GM19468 (cell line): ENCODE results near the gene PRSS57.
"Not testable (repeated sequence)": the region's sequence is repeated elsewhere in the genome, so short reads cannot be mapped to it uniquely, and the experiment has no call there.

Source experiments
- ATAC-seq: cut with Tn5 transposase; IDR thresholded peaks from one replicate; pipeline ENCODE4 v1.9.1; 2021; ENCODE audit warnings: mild to moderate bottlenecking, moderate library complexity, moderate number of reproducible peaks; ENCODE audit not compliant: unreplicated experiment; ENCODE audit errors: extremely low read depth

The PRSS57 gene

GRCh38 chr19:723714-724113 lies 28.5 kb upstream of the PRSS57 start:
- ATAC-seq: no peak

GRCh38 chr19:723247-723646 lies 28.0 kb upstream of the PRSS57 start:
- ATAC-seq: no peak

- ATAC-seq: no peak
Measured at GRCh38 chr19:722553-723101, 27.4 kb upstream of the PRSS57 start.

- no peak for ATAC-seq
Measured at GRCh38 chr19:720345-721160, 25.3 kb upstream of the PRSS57 start.

GRCh38 chr19:719636-720344 lies 24.5 kb upstream of the PRSS57 start:
- no peak for ATAC-seq

GRCh38 chr19:718991-719512 lies 23.8 kb upstream of the PRSS57 start:
- no peak for ATAC-seq

GRCh38 chr19:718251-718951 lies 23.1 kb upstream of the PRSS57 start:
- ATAC-seq: no peak

- no peak for ATAC-seq
Measured at GRCh38 chr19:715347-715746, 20.1 kb upstream of the PRSS57 start.

- no peak for ATAC-seq
Measured at GRCh38 chr19:711254-711653, 16.0 kb upstream of the PRSS57 start.

GRCh38 chr19:710767-711166 lies 15.5 kb upstream of the PRSS57 start:
- ATAC-seq: no peak

GRCh38 chr19:709965-710571 lies 14.8 kb upstream of the PRSS57 start:
- ATAC-seq: no peak

- no peak for ATAC-seq
Measured at GRCh38 chr19:709196-709964, 14.1 kb upstream of the PRSS57 start.

- ATAC-seq: no peak
Measured at GRCh38 chr19:708154-709143, 13.2 kb upstream of the PRSS57 start, which contains the start of gene PALM. TSS of gene PALM (plus strand) at chr19:708935. CDS start at chr19:709147, 212 bp downstream.

GRCh38 chr19:704447-704741 lies 9.1 kb upstream of the PRSS57 start:
- ATAC-seq: no peak

GRCh38 chr19:703651-704446 lies 8.6 kb upstream of the PRSS57 start:
- ATAC-seq: no peak

- ATAC-seq: no peak
Measured at GRCh38 chr19:703329-703650, 8.0 kb upstream of the PRSS57 start.

GRCh38 chr19:702847-703246 lies 7.6 kb upstream of the PRSS57 start:
- not testable (repeated sequence) for ATAC-seq

GRCh38 chr19:699885-700284 lies 4.6 kb upstream of the PRSS57 start:
- not testable (repeated sequence) for ATAC-seq
